GM19438 (cell line): ENCODE results near the gene CFAP57.

ENCODE experiments used
- ATAC-seq: cut with Tn5 transposase; IDR thresholded peaks from one replicate; pipeline ENCODE4 v1.9.1; 2021; ENCODE audit warnings: low read depth; ENCODE audit not compliant: unreplicated experiment

Gene CFAP57

DNA sequence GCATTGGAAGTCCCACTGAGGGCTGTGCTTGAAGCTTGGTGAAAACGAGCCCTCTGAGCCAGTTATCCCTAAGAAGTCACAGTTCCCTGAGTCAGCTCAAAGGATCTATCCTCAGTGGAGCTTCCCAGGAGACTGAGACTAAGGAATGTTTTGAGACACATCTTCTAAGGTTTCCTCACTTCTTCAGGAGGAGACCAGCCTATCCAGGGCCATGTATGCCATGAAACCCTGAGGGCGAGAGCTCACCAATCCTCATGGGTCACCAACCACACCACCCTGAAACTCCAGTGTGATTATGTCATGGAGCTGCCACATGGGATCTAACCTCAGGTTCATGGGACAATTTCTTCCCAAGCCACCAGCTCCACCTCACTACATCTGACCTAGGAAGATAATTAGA is 121.0 kb downstream of the CFAP57 start:
- ATAC-seq: no peak

GRCh38 chr1:43293896-43294760 is 122.0 kb downstream of the CFAP57 start:
- no peak for ATAC-seq

- ATAC-seq: no peak
Observed at GRCh38 chr1:43294761-43295160, 122.6 kb downstream of the CFAP57 start.

- ATAC-seq: no peak
Observed at GRCh38 chr1:43296207-43296606, 124.1 kb downstream of the CFAP57 start.

DNA sequence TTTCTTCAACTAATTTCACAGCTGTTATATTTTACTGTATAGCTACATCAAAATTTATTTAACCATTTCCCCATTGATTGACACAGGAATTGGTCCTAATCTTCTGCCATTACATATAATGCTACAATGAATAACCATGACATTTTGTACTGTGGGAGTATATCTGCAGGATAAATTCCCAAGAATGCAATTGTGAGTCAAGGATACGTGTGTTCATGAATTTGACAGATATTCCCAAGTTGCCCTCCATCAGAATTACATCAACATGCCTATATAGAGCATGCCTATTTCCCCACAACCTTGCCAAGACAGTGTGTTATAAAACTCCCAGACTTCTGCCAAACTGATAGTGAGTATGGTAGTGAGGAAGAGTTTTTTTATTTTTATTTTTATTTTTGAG is 125.9 kb downstream of the CFAP57 start:
- no peak for ATAC-seq

DNA sequence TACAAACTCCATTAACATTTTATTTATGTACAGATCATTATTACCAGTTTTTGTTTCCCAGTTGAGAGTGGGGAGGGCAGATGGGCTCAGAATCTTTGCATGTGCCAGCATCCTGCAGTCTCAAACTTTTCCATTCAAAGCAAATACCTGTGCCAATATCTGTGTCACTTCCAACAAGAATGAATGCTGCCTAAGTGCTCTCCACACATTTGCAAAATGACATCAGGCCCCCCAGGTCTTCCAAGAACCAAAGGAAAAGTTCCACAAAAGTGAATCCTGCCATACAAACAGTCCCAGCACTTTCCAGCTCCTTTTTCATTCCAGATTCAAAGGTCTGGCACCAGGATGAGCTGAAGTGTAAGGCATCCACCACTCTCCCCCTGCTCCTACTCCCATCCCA is 127.0 kb downstream of the CFAP57 start:
- ATAC-seq: no peak

DNA sequence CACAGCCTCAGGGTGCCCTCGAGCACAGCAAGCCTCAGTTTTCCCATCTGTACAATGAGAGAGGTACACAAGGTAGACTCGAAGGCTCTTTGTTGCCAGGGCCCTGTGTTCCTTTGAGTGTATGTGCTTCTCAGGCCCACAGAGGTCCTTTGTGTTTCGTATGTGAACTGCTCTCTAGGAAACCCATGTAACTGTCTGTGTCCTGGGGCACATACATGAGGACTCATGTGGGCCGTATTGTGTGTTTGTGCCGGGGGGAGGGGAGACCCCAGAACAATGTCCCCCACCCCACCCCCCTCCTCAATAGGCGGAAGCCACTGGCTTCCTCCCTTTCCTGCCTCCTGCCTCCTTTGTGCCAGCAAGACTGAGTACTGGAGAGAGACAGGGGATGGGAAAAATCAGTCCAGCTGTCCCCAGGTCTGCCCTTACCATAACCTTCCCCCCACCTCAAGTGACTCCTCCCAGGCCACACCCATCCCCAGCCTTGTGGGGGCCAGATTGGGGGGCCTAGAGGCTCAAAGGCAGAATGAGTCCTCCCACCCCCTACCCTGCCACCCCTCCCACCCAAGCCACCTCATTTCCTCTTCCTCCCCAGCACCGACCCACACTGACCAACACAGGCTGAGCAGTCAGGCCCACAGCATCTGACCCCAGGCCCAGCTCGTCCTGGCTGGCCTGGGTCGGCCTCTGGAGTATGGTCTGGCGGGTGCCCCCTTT is 128.4 kb downstream of the CFAP57 start, which contains the start of gene TIE1:
Gene TIE1, plus strand, starts transcription at position 605 of the 717 bp plus-strand sequence. Its CDS starts 90 bp downstream, at position 695.
- no peak for ATAC-seq

- ATAC-seq: no peak
Observed at GRCh38 chr1:43302201-43302600, 130.1 kb downstream of the CFAP57 start.

GRCh38 chr1:43302721-43303470 is 130.8 kb downstream of the CFAP57 start:
- ATAC-seq: no peak

DNA sequence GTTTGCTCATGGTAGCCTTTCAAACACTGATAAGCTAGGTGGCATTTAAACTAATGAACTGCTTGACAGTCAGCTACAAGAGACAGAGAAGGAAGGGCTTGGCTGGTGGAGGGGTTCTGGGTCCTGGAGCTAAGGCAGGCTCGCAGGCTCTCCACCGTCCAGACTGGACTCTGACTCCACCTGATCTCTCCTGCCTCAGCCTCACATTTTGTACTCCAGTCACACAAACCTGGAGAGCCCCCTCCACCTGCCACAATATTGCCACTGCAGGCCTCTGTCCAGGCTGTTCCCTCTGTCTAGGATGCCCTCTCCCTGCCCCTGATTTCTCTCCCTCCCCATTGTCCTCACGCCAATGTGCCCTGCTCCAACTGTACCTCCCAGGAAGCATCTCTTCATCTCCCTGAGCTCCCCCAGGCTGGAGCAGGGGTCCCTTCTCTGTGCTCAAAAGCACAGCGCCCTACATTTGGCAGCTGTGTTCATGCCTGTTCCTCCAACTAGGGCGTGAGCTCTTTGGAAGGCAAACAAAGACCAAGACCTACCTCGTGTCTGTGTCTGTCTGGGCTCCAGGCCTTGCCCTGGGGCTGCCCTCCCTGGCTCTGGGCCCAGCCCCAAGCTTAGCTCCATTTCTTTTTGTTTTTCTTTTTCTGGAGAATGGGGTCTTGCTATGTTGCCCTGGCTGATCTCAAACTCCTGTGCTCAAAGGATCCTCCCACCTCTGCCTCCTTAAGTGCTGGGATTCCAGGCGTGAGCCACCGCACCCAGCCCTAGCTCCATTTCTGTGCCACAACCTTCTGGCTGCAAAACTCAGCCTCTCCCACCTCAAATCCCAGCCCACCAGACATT is 131.6 kb downstream of the CFAP57 start:
- no peak for ATAC-seq
